Measurements from ENCODE around the gene TEX2. TPM values are rescaled to one million over a fixed set of nuclear protein-coding genes. Genes with fewer than 3 reads are reported as not detected.

The TEX2 gene
- total and polyA plus RNA-seq, 2 donors from 2014 or later = 14.0 to 39.1 TPM

DNA sequence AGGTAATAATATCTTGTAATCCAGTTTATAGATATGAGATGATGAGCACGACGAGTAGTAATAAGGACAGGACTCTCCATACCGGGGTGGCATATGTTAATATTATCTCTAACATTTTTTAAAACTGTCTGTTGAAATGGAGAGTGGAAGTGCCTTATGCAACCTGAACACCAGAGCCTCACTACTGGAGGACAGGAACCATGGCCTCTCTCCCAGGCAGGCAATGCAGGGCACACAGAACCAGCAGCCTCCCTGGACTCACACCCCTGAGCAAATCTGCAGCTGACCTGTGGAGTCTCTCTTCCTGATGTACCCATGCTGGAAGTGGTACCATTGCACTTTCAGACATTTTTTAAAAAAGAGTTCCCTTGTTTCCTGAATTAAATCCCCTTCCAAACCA is 78.0 kb downstream of the TEX2 start:
- FAIRE-seq = no peak
- intact Hi-C loops (cut with DNase I) = loop anchor here (10.0 kb wide), 1 partner anchor 50 kb away; no protein-coding TSS in a partner anchor
- H3K36me3 ChIP-seq (ENCODE audit: control insufficient read depth in 2 of 3, insufficient read depth in 3 of 3, low read length in 3 of 3) = peaks cover 0 to 3% (median 0%) of the 10 kb centered on the region in 3 donors
- no peaks in the 10 kb centered on the region for H3K27me3 ChIP-seq (ENCODE audit: control insufficient read depth, insufficient read depth, low read length)
- H3K9ac ChIP-seq (ENCODE audit: low read length in 3 of 3) = no peak overlapping the region
- DNase-seq = no peak
- H3K4me3 ChIP-seq (ENCODE audit: low read length in 3 of 3) = no peak overlapping the region
- H3K27ac ChIP-seq (ENCODE audit: low read depth in 2 of 2, low read length in 2 of 2) = no peak overlapping the region
- no peaks in the 10 kb centered on the region for H3K9me3 ChIP-seq (ENCODE audit: control insufficient read depth in 2 of 3, insufficient read depth in 1 of 3, low read length in 3 of 3)
- peaks cover 0 to 3% (median 0%) of the 10 kb centered on the region in 3 donors for H3K4me1 ChIP-seq (ENCODE audit: control insufficient read depth in 2 of 3, insufficient read depth in 2 of 3, low read depth in 1 of 3, low read length in 3 of 3)
- TF ChIP-seq, protein P1, sequence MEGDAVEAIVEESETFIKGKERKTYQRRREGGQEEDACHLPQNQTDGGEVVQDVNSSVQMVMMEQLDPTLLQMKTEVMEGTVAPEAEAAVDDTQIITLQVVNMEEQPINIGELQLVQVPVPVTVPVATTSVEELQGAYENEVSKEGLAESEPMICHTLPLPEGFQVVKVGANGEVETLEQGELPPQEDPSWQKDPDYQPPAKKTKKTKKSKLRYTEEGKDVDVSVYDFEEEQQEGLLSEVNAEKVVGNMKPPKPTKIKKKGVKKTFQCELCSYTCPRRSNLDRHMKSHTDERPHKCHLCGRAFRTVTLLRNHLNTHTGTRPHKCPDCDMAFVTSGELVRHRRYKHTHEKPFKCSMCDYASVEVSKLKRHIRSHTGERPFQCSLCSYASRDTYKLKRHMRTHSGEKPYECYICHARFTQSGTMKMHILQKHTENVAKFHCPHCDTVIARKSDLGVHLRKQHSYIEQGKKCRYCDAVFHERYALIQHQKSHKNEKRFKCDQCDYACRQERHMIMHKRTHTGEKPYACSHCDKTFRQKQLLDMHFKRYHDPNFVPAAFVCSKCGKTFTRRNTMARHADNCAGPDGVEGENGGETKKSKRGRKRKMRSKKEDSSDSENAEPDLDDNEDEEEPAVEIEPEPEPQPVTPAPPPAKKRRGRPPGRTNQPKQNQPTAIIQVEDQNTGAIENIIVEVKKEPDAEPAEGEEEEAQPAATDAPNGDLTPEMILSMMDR (IDR thresholded peaks at IDR 0.05; ENCODE audit: borderline replicate concordance, extremely low read depth, insufficient read depth) = no peak

DNA sequence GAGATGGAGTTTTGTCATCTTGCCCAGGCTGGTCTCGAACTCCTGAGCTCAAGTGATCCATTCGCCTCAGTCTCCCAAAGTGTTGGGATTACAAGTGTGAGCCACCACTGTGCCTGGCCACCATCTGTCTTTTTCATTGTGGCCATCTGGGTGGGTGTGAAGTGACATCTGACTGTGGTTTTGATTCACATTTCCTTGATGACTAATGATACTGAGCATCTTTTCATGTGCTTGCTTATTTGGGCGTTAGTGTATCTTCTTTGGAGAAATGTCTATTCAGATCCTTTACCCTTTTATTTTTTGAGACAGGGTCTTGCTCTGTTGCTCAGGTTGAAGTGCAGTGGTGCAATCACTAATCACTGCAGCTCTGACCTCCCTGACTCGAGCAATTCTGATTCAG is 79.2 kb downstream of the TEX2 start:
- intact Hi-C loops (cut with DNase I) = loop anchor here (10.0 kb wide), 1 partner anchor 51 kb away; no protein-coding TSS in a partner anchor
- Histone ChIP-seq H3K4me3 (ENCODE audit: low read length in 3 of 3) (no peak overlapping the region), H3K9me3 (ENCODE audit: control insufficient read depth in 2 of 3, insufficient read depth in 1 of 3, low read length in 3 of 3) (no peaks in the 10 kb centered on the region), H3K27ac (ENCODE audit: low read depth in 2 of 2, low read length in 2 of 2) (no peak overlapping the region), H3K4me1 (ENCODE audit: control insufficient read depth in 2 of 3, insufficient read depth in 2 of 3, low read depth in 1 of 3, low read length in 3 of 3) (peaks cover 0 to 3% (median 0%) of the 10 kb centered on the region in 3 donors), H3K9ac (ENCODE audit: low read length in 3 of 3) (no peak overlapping the region), H3K36me3 (ENCODE audit: control insufficient read depth in 2 of 3, insufficient read depth in 3 of 3, low read length in 3 of 3) (peaks cover 0 to 3% (median 0%) of the 10 kb centered on the region in 3 donors), H3K27me3 (ENCODE audit: control insufficient read depth, insufficient read depth, low read length) (no peaks in the 10 kb centered on the region)
- no peak for DNase-seq
- FAIRE-seq = no peak
- TF ChIP-seq, protein P1 (IDR thresholded peaks at IDR 0.05; ENCODE audit: borderline replicate concordance, extremely low read depth, insufficient read depth) = no peak

DNA sequence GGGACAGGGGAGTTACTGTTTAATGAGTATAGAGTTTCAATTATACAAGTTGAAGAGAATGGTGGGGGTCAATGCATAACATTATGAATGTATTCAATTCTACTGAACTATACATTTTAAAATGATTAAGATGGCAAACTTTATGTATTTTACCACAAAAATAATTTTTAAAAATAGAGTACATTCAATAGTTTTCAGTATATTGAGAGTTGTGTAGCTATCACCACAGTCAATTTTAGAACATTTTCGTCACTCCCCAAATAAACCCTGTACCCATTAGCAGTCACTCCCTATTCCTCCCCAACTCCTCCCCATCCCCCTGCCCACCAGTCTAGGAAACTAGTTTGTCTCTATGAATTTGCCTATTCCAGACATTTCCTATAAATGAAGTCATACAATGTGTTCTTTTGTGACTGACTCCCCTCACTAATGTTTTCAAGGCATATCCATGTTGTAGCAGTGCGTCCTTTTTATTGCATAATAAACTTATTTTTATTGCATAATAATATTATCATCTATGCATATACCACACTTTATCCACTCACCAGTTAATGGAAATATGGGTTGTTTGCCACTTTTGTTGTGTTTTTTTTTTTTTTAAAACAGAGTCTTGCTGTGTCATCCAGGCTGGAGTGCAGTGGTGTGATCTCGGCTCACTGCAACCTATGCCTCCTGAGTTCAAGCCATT is 80.6 kb downstream of the TEX2 start:
- FAIRE-seq (no peak), DNase-seq (no peak)
- Histone ChIP-seq H3K9me3 (ENCODE audit: control insufficient read depth in 2 of 3, insufficient read depth in 1 of 3, low read length in 3 of 3) (no peaks in the 10 kb centered on the region), H3K9ac (ENCODE audit: low read length in 3 of 3) (no peak overlapping the region), H3K27me3 (ENCODE audit: control insufficient read depth, insufficient read depth, low read length) (no peaks in the 10 kb centered on the region), H3K27ac (ENCODE audit: low read depth in 2 of 2, low read length in 2 of 2) (no peak overlapping the region), H3K36me3 (ENCODE audit: control insufficient read depth in 2 of 3, insufficient read depth in 3 of 3, low read length in 3 of 3) (peaks cover 0 to 3% (median 0%) of the 10 kb centered on the region in 3 donors), H3K4me3 (ENCODE audit: low read length in 3 of 3) (no peak overlapping the region), H3K4me1 (ENCODE audit: control insufficient read depth in 2 of 3, insufficient read depth in 2 of 3, low read depth in 1 of 3, low read length in 3 of 3) (peaks cover 0 to 3% (median 0%) of the 10 kb centered on the region in 3 donors)
- intact Hi-C loops (cut with DNase I) = loop anchor here (10.0 kb wide), 1 partner anchor 52 kb away; no protein-coding TSS in a partner anchor
- TF ChIP-seq, protein P1 (IDR thresholded peaks at IDR 0.05; ENCODE audit: borderline replicate concordance, extremely low read depth, insufficient read depth) = no peak
